Right lung (tissue), 5 donors: Measurements from ENCODE around the gene HOXB8. TPM values are rescaled to one million over a fixed set of nuclear protein-coding genes. Genes with fewer than 3 reads are reported as not detected.

ENCODE experiments used
- DNase-seq, 2 donors: peaks; one replicate each; pipeline ENCODE4 v3.0.0-alpha.2; 2013
- polyA plus RNA-seq, 5 donors: library from polyadenylated mRNA; unstranded; fragments of 120-200 nt; gene quantifications; one replicate each; pipeline versions ENCODE4 v1.2.1 to v1.2.3, GENCODE V29; 2013; ENCODE audit warnings: inconsistent platforms in 1 of 5, low replicate concordance in 1 of 5; ENCODE audit not compliant: insufficient read length in 5 of 5, insufficient read depth in 1 of 5

Gene HOXB8
- polyA plus RNA-seq, 5 donors, result 0.33 to 0.70 (median 0.48) TPM

GRCh38 chr17:48586355-48587258 is 28.5 kb downstream of the HOXB8 start:
- peak in 1 of 2 donors; percentile 36 for DNase-seq

DNA sequence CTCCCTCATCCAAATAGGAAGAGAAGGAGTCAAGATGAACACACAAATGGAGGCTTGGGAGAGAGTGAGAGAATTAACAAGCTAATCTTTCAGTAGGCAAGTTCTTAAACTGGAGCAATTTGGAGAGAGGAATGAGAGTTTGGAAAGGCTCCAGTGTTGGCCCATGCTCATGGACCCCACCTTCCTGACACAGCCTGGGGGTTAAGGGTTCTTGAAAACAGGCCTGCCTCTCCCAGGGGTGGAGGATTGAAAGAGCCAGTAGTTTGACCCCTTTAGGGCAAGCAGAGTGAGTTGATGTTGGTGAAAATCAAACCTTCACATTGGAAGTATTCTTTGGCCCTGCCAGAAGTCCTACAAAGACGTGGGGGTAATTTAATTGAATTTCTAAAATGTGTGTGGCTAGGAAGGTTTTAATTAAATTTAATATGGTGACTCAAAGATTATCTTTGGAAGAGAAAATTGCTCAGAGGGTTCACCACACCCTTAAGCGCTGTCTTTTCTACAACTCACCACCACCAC is 30.8 kb downstream of the HOXB8 start:
- no peak for DNase-seq

DNA sequence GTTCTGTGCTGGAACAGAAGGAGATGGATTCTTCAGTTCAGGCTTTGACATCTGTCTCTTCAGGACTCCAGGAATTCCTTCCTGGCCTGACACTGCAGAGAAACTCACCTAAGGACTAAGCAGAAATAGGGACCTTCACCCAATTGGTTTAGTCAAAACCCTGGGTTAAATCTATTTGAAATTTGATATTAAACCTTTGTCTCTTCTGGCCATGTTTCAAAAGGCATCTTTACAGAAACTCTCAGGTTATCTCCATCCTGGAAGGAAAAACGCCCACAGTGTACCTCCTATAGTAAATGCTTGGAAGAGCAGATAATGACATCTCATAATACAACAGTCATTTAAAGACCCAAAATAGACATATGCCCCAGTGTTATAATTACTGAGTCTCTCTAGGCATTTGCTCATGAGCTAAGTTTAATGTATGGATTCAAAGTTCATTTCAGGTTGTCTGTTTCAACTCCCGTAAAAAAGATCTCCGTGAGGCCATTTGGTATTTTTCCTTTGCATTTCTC is 31.3 kb downstream of the HOXB8 start:
- DNase-seq, result peak in 1 of 2 donors; percentile 1

DNA sequence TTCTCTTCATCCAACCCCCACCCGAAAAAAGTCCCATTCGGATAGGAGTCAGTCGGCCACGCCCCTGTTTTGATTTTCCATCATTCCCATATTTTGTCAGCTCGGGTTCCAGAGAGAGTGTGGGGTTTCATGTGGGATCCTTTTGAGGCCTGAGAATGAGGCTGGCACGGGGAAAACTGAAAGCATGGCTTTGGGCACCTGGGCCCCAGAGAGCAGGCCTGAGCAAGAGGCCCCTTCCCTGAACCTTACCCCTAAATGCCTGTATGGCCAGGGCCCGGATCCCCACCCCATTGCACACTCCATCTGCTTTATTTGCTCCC is 32.4 kb downstream of the HOXB8 start:
- no peak for DNase-seq

DNA sequence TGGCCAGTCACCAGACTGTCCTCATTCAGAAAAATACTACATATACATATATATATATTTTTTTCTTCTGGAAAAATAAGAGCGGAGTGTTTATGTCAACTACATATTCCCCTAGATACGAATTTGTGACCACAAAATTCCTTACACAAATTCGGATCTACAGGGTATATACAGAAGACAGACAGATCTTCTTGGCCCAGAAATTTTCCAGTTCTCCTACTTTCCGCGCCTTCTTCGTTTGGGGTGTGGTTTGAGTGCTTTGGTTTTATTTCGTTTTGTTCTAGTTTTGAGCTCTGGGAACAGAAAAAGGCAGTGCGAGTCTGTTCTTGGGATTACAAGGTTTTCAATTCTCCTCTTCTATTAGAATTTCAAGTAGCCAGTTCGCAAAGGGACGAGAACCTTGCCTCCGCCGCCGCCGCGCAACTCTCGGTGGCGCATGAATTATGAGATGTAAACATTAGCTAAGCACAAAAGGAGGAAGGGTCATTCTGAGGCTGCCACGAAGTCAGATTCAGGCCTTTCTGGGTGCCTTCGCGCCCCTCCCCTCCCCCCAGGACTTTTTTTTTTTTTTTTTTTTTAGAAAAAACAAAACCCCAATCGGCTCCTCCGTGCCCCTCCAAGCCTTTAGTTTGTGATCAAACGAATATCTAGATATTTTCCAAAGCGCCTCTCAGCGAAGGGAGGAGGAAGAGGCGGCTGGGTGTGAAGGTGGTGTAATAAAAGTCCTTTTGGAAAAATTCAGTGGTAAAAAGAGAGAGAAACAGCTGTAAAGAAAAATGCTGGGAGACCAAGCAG is 35.1 kb downstream of the HOXB8 start:
- DNase-seq, result no peak

DNA sequence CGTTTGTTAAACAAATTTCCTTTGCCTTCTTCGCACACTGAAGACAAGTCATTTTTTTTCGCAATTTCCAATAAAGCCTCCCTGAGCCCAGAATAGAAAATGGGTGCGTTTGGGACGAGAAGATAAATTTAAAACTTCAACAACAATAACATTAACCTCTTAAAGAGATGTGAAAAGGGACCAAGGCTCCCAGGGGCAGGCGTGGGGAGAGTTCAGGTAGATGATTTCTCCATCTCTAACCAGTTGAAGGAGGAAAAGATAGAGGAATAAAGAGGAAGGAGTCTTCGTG is 35.7 kb downstream of the HOXB8 start:
- DNase-seq, result no peak

DNA sequence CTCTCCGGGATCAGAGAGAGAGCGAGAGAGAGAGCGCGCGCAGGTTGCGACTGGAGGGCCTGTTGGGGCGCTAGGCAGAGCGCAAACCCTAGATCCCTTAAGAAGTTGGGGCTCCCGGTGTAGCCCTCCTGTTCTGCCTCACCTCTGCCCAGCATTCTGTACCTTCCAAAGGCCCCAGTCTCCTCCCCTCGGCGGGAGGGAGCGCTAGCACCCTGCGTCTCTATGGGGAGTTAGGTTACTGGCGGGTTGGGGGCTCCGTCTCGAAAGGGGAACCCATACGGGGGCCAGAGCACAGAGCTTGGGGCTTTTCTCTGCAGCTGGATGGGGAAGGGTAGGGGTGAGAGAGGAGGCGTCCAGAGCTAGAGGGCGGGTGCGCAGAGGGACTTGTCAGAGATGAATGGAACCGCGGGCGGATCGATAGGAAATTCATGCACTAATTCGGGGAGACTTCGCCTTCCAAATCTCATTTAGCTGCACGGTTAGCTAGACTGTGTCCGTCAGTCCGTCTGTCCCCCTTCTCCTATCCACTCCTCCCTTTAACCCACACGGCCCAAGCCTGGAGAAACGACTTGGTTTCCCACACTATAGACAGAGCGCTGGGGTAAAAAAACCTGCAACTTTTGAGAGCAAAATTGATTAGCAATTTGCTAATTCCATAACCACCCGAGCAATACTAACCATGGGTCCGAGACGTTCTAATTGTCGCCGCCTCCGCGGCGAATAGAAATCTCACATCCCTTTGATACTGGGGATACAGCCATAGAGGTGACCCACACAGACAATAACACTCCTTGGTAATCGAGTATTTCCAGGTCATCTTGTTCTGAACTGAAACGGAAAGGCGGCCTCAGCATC is 36.2 kb downstream of the HOXB8 start:
- DNase-seq, result no peak

- peak in 1 of 2 donors; percentile 83 for DNase-seq
These were observed 37.0 kb downstream of the HOXB8 start, which contains the start of gene HOXB4 for GRCh38 chr17:48577946-48578615. TSS of gene HOXB4 (minus strand) at chr17:48578350. CDS start at chr17:48578319, 31 bp downstream.

GRCh38 chr17:48577330-48577945 is 37.7 kb downstream of the HOXB8 start:
- DNase-seq, result no peak

- DNase-seq, result no peak
These were observed 38.4 kb downstream of the HOXB8 start for GRCh38 chr17:48576479-48577309.

DNA sequence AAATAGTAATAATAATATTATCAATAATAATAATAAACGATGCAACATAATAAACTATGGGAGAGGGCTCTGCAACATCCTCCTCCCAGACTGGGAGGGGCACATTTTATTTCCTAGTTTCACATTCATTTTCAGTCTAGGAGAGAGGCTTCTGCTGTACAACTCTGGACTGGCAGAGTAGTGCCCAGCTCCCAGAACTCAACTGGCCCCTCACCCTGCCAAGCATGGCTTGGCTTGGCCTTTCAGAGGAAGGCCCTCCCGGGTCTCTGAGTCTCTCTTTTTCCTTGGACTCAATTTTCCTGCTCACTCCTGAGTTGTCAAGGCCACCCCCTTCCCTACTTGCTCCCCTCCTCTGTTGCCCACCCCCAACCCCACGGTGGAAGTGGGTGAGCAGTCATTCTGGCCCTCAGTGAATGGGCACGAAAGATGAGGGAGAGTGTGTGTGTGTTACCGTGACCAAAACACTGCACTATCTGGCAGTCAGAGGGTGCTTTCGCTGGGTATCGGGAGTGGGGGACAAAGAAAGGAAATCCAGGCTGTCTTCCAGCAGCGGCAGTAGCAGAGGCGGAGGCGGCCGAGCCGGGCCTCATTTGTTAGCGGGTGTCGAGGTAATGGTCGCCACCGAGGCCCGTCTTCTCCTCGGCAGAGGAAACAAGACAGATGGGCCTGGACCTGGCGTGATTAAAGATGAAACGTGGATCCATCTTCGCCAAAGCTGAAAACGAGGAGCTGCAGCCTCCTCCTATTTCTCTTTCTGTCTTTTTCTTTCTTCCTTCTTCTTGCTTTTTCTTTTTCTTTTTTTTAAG is 39.2 kb downstream of the HOXB8 start:
- no peak for DNase-seq

- DNase-seq, result no peak
These were observed 40.0 kb downstream of the HOXB8 start for GRCh38 chr17:48575066-48575582.

DNA sequence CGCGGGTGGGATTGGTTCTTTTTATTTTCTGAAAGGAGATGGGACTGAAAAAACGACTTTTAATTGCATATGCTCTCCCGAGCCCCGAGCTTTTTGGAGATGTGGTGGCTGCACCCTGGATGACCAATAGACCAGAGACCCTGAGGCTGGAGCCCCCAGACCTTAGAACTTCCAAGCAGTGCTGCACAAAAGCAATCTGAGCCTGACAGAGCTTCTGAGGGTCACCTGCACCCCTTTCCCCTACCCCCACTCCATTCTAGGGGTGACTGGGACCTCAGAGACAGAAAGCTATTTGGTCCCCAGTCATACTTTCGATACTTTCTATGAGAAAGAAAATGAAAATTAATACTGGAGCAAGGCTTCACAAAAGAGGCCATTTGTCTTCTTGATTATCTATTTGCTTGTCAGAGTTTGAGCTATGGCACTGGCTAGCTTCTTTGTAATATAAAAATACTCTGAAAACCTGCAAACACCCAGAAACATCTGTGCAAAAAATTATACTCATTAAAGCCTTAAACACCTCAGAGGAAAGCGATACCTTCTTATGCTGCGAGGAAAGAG is 40.5 kb downstream of the HOXB8 start:
- no peak for DNase-seq

GRCh38 chr17:48571826-48572417 is 43.2 kb downstream of the HOXB8 start:
- DNase-seq, result no peak

DNA sequence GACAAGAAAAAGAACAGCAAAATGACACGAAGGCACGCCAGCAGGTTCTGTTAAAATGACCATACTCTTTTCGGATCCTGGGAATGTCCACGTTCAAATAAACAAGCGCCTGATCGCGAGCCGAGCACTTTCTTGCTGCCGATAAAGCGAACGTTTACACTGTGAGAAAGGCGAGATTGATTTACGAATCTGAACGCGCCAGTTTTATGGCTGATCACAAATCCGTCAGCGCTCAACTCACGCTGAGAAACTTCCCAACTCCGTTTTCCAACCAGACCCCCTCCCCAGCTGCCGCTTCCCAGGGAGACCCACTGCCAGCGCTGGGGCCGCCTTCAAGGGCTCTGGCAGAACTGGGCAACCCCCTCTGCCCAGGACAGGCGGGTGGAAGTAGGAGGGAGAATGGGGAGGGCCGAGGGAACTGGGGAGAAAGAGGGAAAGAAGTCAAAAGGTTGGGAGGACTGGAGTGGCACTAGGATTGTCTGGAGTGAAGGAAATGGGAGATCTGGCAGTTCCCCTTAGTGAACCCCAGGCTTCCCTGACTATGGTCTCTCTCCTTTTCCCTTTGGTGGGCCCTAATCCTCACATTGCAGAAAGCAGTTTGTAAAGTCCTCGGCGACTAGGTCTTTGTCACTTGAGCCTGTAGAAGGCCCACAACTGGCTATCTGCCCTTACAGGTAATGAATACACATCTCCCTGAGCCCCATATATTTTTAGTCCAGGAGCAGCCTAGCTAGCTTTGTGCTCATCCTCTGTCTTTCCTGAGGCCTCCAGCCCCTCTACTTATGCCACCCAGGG is 43.9 kb downstream of the HOXB8 start:
- no peak for DNase-seq

- DNase-seq, result no peak
These were observed 44.6 kb downstream of the HOXB8 start for GRCh38 chr17:48570325-48571023.
